CD4-positive, CD25-positive, alpha-beta regulatory T cell (primary cell): ENCODE measurements around the gene AFDN. TPM values are rescaled to one million over a fixed set of nuclear protein-coding genes. Genes with fewer than 3 reads are reported as not detected.

Experiments used
- ATAC-seq, 2 donors: fragments of 150-1000 bp; cut with Tn5 transposase; one replicate each; pipeline ENCODE4 v1.10.0; 2021; ENCODE audit warnings: low read depth in 2 of 2, moderate number of reproducible peaks in 2 of 2, moderate library complexity in 1 of 2
- DNase-seq, 3 donors: peaks; one replicate each; pipeline versions ENCODE4 v3.0.0 to v3.0.0-alpha.2; 2012 to 2022; ENCODE audit warnings: mixed read lengths in 1 of 3
- H3K27ac ChIP-seq: one replicate; pipeline ENCODE4 v1.7.0; 2013; ENCODE audit warnings: mild to moderate bottlenecking, low read length; ENCODE audit not compliant: insufficient read depth, poor library complexity, severe bottlenecking
- H3K27me3 ChIP-seq: one replicate; pipeline ENCODE4 v1.7.0; 2013; ENCODE audit warnings: low read length; ENCODE audit not compliant: control insufficient read depth, insufficient read depth
- H3K36me3 ChIP-seq: one replicate; pipeline ENCODE4 v1.7.0; 2013; ENCODE audit warnings: mild to moderate bottlenecking, low read length, moderate library complexity; ENCODE audit not compliant: control insufficient read depth, insufficient read depth
- H3K4me1 ChIP-seq: 2 replicates; pipeline ENCODE4 v1.7.0; 2013; ENCODE audit warnings: mild to moderate bottlenecking, low read length; ENCODE audit not compliant: insufficient read depth, control insufficient read depth, poor library complexity, severe bottlenecking
- H3K4me3 ChIP-seq: one replicate; pipeline ENCODE4 v1.7.0; 2013; ENCODE audit warnings: low read depth, mild to moderate bottlenecking, low read length, moderate library complexity
- H3K9me3 ChIP-seq, 2 experiments: 1 replicate in 1 of 2; 2 replicates in 1 of 2; pipeline ENCODE4 v1.7.0; 2013; ENCODE audit warnings: low read length in 2 of 2, mild to moderate bottlenecking in 1 of 2, moderate library complexity in 1 of 2; ENCODE audit not compliant: control insufficient read depth in 2 of 2
- H3K27ac Mint-ChIP-seq, 3 donors: one replicate each; pipeline ENCODE4 v1.8.0; 2020 to 2022; ENCODE audit warnings: mild to moderate bottlenecking in 3 of 3, mixed read lengths in 3 of 3, moderate library complexity in 2 of 3
- H3K27me3 Mint-ChIP-seq: one replicate; pipeline ENCODE4 v1.8.0; 2022; ENCODE audit warnings: mild to moderate bottlenecking, mixed read lengths
- H3K36me3 Mint-ChIP-seq: one replicate; pipeline ENCODE4 v1.8.0; 2020; ENCODE audit warnings: mixed read lengths
- H3K4me1 Mint-ChIP-seq, 4 donors: one replicate each; pipeline ENCODE4 v1.8.0; 2020 to 2022; ENCODE audit warnings: mixed read lengths in 4 of 4, mild to moderate bottlenecking in 1 of 4
- H3K4me3 Mint-ChIP-seq, 4 donors: one replicate each; pipeline ENCODE4 v1.8.0; 2020 to 2022; ENCODE audit warnings: mild to moderate bottlenecking in 4 of 4, mixed read lengths in 4 of 4, moderate library complexity in 3 of 4
- H3K9me3 Mint-ChIP-seq, 7 donors: one replicate each; pipeline ENCODE4 v1.8.0; 2020 to 2022; ENCODE audit warnings: mixed read lengths in 7 of 7, mild to moderate bottlenecking in 3 of 7, moderate library complexity in 2 of 7
- polyA plus RNA-seq, 4 donors: library from polyadenylated mRNA; unstranded; fragments of 300-500 nt; fragmentation: Illumina TruSeq; gene quantifications; one replicate each; pipeline ENCODE4 v1.2.3, GENCODE V29; 2021
- total RNA-seq: library from RNA; stranded (reverse); gene quantifications from one replicate; pipeline ENCODE4 v1.2.3, GENCODE V29; 2022

The AFDN gene
- total and polyA plus RNA-seq, 5 donors from 2014 or later, result 2.0 to 39.9 (median 3.1) TPM

DNA sequence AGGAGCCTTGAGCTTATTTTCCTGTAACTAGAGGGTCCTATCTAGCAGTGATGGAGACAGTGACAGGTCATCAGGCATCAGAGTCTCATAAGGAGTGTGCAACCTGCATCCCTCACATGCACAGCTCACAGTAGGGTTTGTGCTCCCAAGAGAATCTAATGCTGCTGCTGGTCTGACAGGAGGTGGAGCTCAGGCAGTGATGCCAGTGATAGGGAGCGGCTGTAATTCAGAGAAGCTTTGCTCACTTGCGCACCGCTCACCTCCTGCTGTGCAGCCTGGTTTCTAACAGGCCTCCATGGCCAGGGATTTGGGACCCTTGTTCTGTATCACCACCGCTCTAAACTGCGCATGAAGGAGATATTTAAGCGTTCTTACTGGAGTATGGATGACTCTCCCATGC is 176.1 kb downstream of the AFDN start:
- ATAC-seq (no peak), DNase-seq (no peak)
- no peaks in the 10 kb centered on the region for H3K27me3 ChIP-seq
- H3K36me3 Mint-ChIP-seq, result peaks cover under 1% of the 10 kb centered on the region
- no peak overlapping the region for H3K4me3 ChIP-seq
- H3K27ac Mint-ChIP-seq, result no peak overlapping the region
- H3K9me3 ChIP-seq, result no peaks in the 10 kb centered on the region
- no peak overlapping the region for H3K27ac ChIP-seq
- H3K27me3 Mint-ChIP-seq, result peaks cover 4% of the 10 kb centered on the region
- H3K4me1 ChIP-seq, result no peaks in the 10 kb centered on the region
- peaks cover 0 to 3% (median 0%) of the 10 kb centered on the region in 7 donors for H3K9me3 Mint-ChIP-seq
- H3K4me3 Mint-ChIP-seq, result no peak overlapping the region
- peaks cover 0 to 4% (median 0%) of the 10 kb centered on the region in 4 donors for H3K4me1 Mint-ChIP-seq
- H3K36me3 ChIP-seq, result no peaks in the 10 kb centered on the region

DNA sequence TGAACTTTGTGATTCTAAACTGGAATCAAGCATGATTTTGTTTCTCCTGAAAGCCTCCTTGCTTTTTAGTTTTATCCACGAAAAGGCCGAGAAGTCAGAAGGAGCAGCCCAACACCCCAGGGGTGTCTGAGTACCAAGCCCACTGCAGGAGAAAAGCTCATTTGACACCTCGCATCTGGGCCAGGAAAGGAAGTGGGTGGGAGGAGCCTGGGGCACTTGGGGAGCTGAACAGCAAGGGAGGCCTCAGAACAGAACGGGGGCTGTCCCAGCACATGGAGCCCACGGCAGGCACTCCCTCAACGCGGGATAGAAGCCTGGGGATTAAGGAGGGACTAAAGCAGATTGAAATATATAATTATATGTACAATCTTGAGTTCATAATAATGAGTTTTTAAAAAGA is 177.3 kb downstream of the AFDN start:
- no peak overlapping the region for H3K4me3 Mint-ChIP-seq
- Histone ChIP-seq H3K4me3 (no peak overlapping the region), H3K27me3 (no peaks in the 10 kb centered on the region), H3K36me3 (no peaks in the 10 kb centered on the region), H3K4me1 (no peaks in the 10 kb centered on the region), H3K9me3 (no peaks in the 10 kb centered on the region), H3K27ac (no peak overlapping the region)
- ATAC-seq (no peak), DNase-seq (no peak)
- no peaks in the 10 kb centered on the region for H3K36me3 Mint-ChIP-seq
- H3K4me1 Mint-ChIP-seq, result peaks cover 0 to 4% (median 0%) of the 10 kb centered on the region in 4 donors
- peaks cover 4% of the 10 kb centered on the region for H3K27me3 Mint-ChIP-seq
- peaks cover 0 to 3% (median 0%) of the 10 kb centered on the region in 7 donors for H3K9me3 Mint-ChIP-seq
- no peak overlapping the region for H3K27ac Mint-ChIP-seq

DNA sequence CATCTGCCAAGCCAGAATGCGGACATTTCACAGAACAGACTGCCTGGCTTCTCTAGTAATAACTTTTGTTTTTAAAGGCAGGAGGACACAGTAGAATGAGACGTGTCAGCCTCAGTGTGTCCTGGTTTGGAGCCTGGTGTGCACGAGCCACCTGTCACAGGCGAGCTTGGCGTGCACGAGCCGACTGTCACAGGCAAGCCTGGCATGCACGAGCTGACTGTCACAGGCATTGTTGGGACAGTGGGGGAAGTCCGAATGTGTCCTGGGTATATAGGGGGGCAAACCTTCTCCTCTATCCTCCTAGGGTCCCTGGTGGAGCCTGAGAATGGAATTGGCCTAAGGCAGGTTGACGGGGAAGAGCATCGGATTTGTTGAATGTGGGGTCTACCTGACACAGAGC is 178.2 kb downstream of the AFDN start:
- H3K4me3 Mint-ChIP-seq, result no peak overlapping the region

DNA sequence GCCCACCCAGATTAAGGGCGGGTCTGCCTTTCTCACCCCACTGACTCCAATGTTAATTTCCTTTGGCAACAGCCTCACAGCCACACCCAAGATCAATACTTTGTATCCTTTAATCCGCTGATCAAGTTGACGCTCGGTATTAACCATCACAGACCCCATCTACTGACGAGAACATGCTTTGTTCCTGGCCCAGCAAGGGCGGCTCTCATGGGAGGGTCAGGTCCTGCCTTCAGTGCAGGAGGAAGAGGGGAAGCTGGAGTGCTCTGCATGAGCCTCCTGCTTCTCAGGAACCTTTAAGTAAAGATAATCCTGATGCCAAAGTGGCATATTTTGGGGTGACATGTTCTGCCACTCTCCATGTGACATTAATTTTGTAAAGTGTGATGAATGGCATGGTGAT is 179.1 kb downstream of the AFDN start:
- Histone ChIP-seq H3K27me3 (no peaks in the 10 kb centered on the region), H3K4me1 (no peaks in the 10 kb centered on the region), H3K9me3 (peaks cover 2 to 4% of the 10 kb centered on the region in 2 experiments), H3K27ac (no peak overlapping the region), H3K36me3 (no peaks in the 10 kb centered on the region), H3K4me3 (no peak overlapping the region)
- Mint-ChIP-seq H3K4me3 (no peak overlapping the region), H3K36me3 (no peaks in the 10 kb centered on the region), H3K27ac (no peak overlapping the region), H3K4me1 (peaks cover 0 to 4% (median 0%) of the 10 kb centered on the region in 4 donors), H3K27me3 (peaks cover 3% of the 10 kb centered on the region), H3K9me3 (peaks cover 0 to 8% (median 4%) of the 10 kb centered on the region in 7 donors)
- no peak for ATAC-seq
- DNase-seq, result no peak

More for the DNA sequence above, 178.2 kb downstream of the AFDN start:
- H3K4me1 Mint-ChIP-seq, result peaks cover 0 to 4% (median 0%) of the 10 kb centered on the region in 4 donors
- H3K4me1 ChIP-seq, result no peaks in the 10 kb centered on the region
- H3K4me3 ChIP-seq, result no peak overlapping the region
- H3K9me3 ChIP-seq, result no peaks in the 10 kb centered on the region
- no peaks in the 10 kb centered on the region for H3K36me3 ChIP-seq
- H3K27me3 ChIP-seq, result no peaks in the 10 kb centered on the region
- no peak overlapping the region for H3K27ac ChIP-seq
- H3K27ac Mint-ChIP-seq, result no peak overlapping the region
- no peak for DNase-seq
- H3K9me3 Mint-ChIP-seq, result peaks cover 0 to 7% (median 2%) of the 10 kb centered on the region in 7 donors
- H3K27me3 Mint-ChIP-seq, result peaks cover 4% of the 10 kb centered on the region
- no peaks in the 10 kb centered on the region for H3K36me3 Mint-ChIP-seq
- no peak for ATAC-seq

DNA sequence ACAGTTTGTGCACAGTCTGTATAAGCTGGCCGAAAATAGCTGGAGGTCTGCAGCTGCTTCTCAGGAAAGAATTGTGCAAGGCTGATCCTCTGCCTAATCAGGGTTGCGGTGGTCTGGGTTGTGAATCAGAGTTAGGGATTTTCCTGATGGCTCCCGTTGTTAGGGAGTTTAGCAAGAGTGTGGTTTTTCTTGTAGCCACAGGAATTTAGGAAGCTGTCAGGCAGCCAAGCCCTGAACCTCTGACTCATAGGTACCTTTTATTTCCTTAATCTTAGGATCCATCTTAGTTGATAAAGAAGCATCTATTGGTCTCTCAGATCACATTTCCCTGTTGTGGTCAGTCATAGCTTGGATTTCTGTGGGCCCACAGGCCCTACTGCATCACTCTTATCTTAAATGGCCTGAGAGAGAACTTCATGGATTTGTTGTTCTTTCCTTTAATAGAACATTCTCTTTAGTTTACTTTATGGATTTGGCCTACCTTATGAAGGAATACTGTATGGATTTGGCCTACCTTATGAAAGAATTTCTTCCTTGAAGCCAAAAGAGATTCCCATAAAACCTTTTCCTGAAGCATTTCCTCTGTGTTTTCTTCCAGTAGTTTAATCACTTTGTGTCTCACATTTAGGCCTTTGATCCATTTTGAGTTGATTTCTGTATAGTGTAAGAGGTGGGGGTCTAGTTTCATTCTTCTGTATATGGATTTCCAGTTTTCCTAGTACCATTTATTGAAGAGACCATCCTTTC is 181.1 kb downstream of the AFDN start:
- Histone ChIP-seq H3K27me3 (no peaks in the 10 kb centered on the region), H3K9me3 (peaks cover 17 to 19% of the 10 kb centered on the region in 2 experiments), H3K36me3 (no peaks in the 10 kb centered on the region), H3K4me3 (no peak overlapping the region), H3K4me1 (no peaks in the 10 kb centered on the region), H3K27ac (no peak overlapping the region)
- Mint-ChIP-seq H3K27ac (no peak overlapping the region), H3K36me3 (no peaks in the 10 kb centered on the region), H3K4me3 (no peak overlapping the region), H3K9me3 (peaks cover 2 to 21% (median 8%) of the 10 kb centered on the region in 7 donors), H3K4me1 (peaks cover 0 to 4% (median 0%) of the 10 kb centered on the region in 4 donors), H3K27me3 (peaks cover 7% of the 10 kb centered on the region)
- ATAC-seq (no peak), DNase-seq (no peak)

DNA sequence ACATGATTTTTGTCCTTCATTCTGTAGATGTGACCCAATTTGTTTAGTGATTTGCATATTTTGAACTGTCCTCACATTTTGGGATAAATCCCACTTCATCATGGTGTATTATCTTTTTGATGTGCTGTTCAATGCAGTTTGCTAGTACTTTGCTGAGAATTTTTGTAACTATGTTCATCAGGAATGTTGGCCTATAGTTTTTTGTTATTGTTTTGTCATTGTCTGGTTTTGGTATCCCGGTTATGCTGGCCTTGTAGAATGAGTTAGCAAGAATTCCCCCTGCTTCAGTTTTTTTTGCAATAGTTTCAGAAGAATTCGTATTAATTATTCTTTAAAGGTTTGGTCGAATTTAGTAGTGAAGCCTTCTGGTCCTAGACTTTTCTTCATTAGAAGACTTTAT is 182.6 kb downstream of the AFDN start:
- no peak overlapping the region for H3K4me3 ChIP-seq
- Mint-ChIP-seq H3K4me1 (no peaks in the 10 kb centered on the region), H3K4me3 (no peak overlapping the region), H3K27me3 (peaks cover 7% of the 10 kb centered on the region), H3K36me3 (no peaks in the 10 kb centered on the region), H3K27ac (no peak overlapping the region), H3K9me3 (peaks cover 2 to 21% (median 8%) of the 10 kb centered on the region in 7 donors)
- peaks cover 17 to 20% of the 10 kb centered on the region in 2 experiments for H3K9me3 ChIP-seq
- H3K27ac ChIP-seq, result no peak overlapping the region
- ATAC-seq (no peak), DNase-seq (no peak)
- no peaks in the 10 kb centered on the region for H3K36me3 ChIP-seq
- H3K4me1 ChIP-seq, result no peaks in the 10 kb centered on the region
- no peaks in the 10 kb centered on the region for H3K27me3 ChIP-seq

DNA sequence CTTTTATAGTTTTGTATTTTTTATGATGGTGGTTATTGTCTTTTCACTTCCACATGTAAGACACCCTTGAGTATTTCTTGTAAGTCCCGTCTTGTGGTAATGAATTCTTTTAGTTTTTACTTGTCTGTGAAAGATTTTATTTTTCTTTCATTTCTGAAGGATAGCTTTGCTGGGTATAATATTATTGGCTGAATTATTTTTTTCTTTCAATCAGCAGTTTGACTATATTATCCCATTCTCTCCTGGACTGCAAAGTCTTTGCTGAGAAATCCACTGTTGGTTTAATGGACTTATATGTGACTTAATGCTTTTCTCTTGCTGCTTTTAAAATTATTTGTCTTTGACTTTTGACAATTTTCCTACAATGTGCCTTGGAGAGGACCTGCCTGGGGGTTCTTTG is 184.6 kb downstream of the AFDN start:
- Histone ChIP-seq H3K9me3 (peaks cover 17 to 20% of the 10 kb centered on the region in 2 experiments), H3K4me1 (no peaks in the 10 kb centered on the region), H3K36me3 (no peaks in the 10 kb centered on the region), H3K4me3 (no peak overlapping the region), H3K27me3 (no peaks in the 10 kb centered on the region), H3K27ac (no peak overlapping the region)
- DNase-seq (no peak), ATAC-seq (no peak)
- Mint-ChIP-seq H3K4me1 (no peaks in the 10 kb centered on the region), H3K4me3 (no peak overlapping the region), H3K9me3 (peaks cover 2 to 21% (median 8%) of the 10 kb centered on the region in 7 donors), H3K27me3 (peaks cover 7% of the 10 kb centered on the region), H3K36me3 (no peaks in the 10 kb centered on the region), H3K27ac (no peak overlapping the region)
